H9 (cell line): Measurements from ENCODE around the gene SERPIND1. TPM values are rescaled to one million over a fixed set of nuclear protein-coding genes. Genes with fewer than 3 reads are reported as not detected.

ENCODE experiments used
- DNase-seq: peaks from one replicate; pipeline ENCODE4 v3.0.0-alpha.2; 2017
- H2AFZ ChIP-seq: one replicate; pipeline ENCODE4 v1.6.1; 2013; ENCODE audit warnings: mild to moderate bottlenecking, low read length, control low read depth, moderate library complexity
- H2AK5ac ChIP-seq: 2 replicates; pipeline ENCODE4 v1.6.1; 2013; ENCODE audit warnings: low read length, control low read depth, mixed read lengths; ENCODE audit not compliant: insufficient read length
- H2BK120ac ChIP-seq: one replicate; pipeline ENCODE4 v1.6.1; 2013; ENCODE audit warnings: low read depth, mild to moderate bottlenecking, low read length, control low read depth, inconsistent platforms; ENCODE audit not compliant: poor library complexity, severe bottlenecking
- H2BK12ac ChIP-seq: 2 replicates; pipeline ENCODE4 v1.6.1; 2013; ENCODE audit warnings: low read length, control low read depth, mixed read lengths, low read depth; ENCODE audit not compliant: insufficient read length
- H2BK15ac ChIP-seq: 2 replicates; pipeline ENCODE4 v1.6.1; 2013; ENCODE audit warnings: low read depth, low read length, control low read depth
- H2BK20ac ChIP-seq: one replicate; pipeline ENCODE4 v1.6.1; 2013; ENCODE audit warnings: low read depth, mild to moderate bottlenecking, low read length, control low read depth, inconsistent platforms; ENCODE audit not compliant: poor library complexity, severe bottlenecking
- H2BK5ac ChIP-seq: 2 replicates; pipeline ENCODE4 v1.6.1; 2013; ENCODE audit warnings: low read length, control low read depth, mixed read lengths; ENCODE audit not compliant: insufficient read length
- H3K14ac ChIP-seq: 2 replicates; pipeline ENCODE4 v1.6.1; 2013; ENCODE audit warnings: low read length, control low read depth; ENCODE audit not compliant: insufficient read depth
- H3K18ac ChIP-seq: 2 replicates; pipeline ENCODE4 v1.6.1; 2013; ENCODE audit warnings: low read depth, mild to moderate bottlenecking, mixed read lengths, low read length, control low read depth; ENCODE audit not compliant: insufficient read length
- H3K23ac ChIP-seq: 2 replicates; pipeline ENCODE4 v1.6.1; 2013; ENCODE audit warnings: low read length, control low read depth, mixed read lengths, low read depth; ENCODE audit not compliant: insufficient read length
- H3K23me2 ChIP-seq: 2 replicates; pipeline ENCODE4 v1.6.1; 2013; ENCODE audit warnings: low read depth, mild to moderate bottlenecking, mixed read lengths, low read length, control low read depth; ENCODE audit not compliant: insufficient read length, poor library complexity, severe bottlenecking
- H3K27ac ChIP-seq: 2 replicates; pipeline ENCODE4 v1.5.1; 2013; ENCODE audit warnings: low read length, control low read depth, mixed read lengths, low read depth; ENCODE audit not compliant: insufficient read length
- H3K27me3 ChIP-seq: 2 replicates; pipeline ENCODE4 v1.6.1; 2013; ENCODE audit warnings: low read length, control low read depth, inconsistent platforms; ENCODE audit not compliant: insufficient read depth
- H3K4ac ChIP-seq: 2 replicates; pipeline ENCODE4 v1.6.1; 2013; ENCODE audit warnings: low read depth, mild to moderate bottlenecking, control low read depth, inconsistent platforms, low read length, moderate library complexity
- H3K4me1 ChIP-seq: 2 replicates; pipeline ENCODE4 v1.6.1; 2013; ENCODE audit warnings: low read length, control low read depth, inconsistent platforms; ENCODE audit not compliant: insufficient read depth
- H3K4me2 ChIP-seq: 2 replicates; pipeline ENCODE4 v1.6.1; 2013; ENCODE audit warnings: low read length, control low read depth, mixed read lengths; ENCODE audit not compliant: insufficient read length, insufficient read depth
- H3K56ac ChIP-seq: 2 replicates; pipeline ENCODE4 v1.6.1; 2013; ENCODE audit warnings: low read depth, mild to moderate bottlenecking, mixed read lengths, low read length, control low read depth; ENCODE audit not compliant: insufficient read length
- H3K79me1 ChIP-seq: 2 replicates; pipeline ENCODE4 v1.6.1; 2013; ENCODE audit warnings: low read depth, mild to moderate bottlenecking, moderate library complexity, low read length, control low read depth, inconsistent platforms; ENCODE audit not compliant: insufficient read depth, poor library complexity, severe bottlenecking
- H3K79me2 ChIP-seq: 2 replicates; pipeline ENCODE4 v1.6.1; 2013; ENCODE audit warnings: low read length, control low read depth, inconsistent platforms; ENCODE audit not compliant: insufficient read depth
- H3K9ac ChIP-seq: 2 replicates; pipeline ENCODE4 v1.6.1; 2013; ENCODE audit warnings: low read length, control low read depth, mixed read lengths; ENCODE audit not compliant: insufficient read length; ENCODE audit errors: extremely low read depth
- H3K9me3 ChIP-seq: one replicate; pipeline ENCODE4 v1.6.1; 2013; ENCODE audit warnings: low read depth, low read length, inconsistent platforms; ENCODE audit not compliant: control insufficient read depth
- H3T11ph ChIP-seq: one replicate; pipeline ENCODE4 v1.6.1; 2013; ENCODE audit warnings: mild to moderate bottlenecking, low read length, control low read depth, inconsistent platforms
- H4K20me1 ChIP-seq: one replicate; pipeline ENCODE4 v1.6.1; 2013; ENCODE audit not compliant: control insufficient read depth, insufficient read length, insufficient read depth
- H4K5ac ChIP-seq: 2 replicates; pipeline ENCODE4 v1.6.1; 2013; ENCODE audit warnings: low read depth, mild to moderate bottlenecking, mixed read lengths, low read length, control low read depth; ENCODE audit not compliant: insufficient read length
- H4K8ac ChIP-seq: replicated peaks from 2 replicates; pipeline ENCODE4 v1.6.1; 2013; ENCODE audit warnings: low read length, control low read depth, mixed read lengths, low read depth; ENCODE audit not compliant: insufficient read length
- H4K91ac ChIP-seq: 2 replicates; pipeline ENCODE4 v1.6.1; 2013; ENCODE audit warnings: low read depth, mild to moderate bottlenecking, moderate library complexity, mixed read lengths, low read length, control low read depth; ENCODE audit not compliant: insufficient read length
- H3K27ac Mint-ChIP-seq, 3 experiments: 2 replicates in 2 of 3; 3 replicates in 1 of 3; pipeline ENCODE4 v1.8.0; 2020 to 2021; ENCODE audit warnings: mixed read lengths in 3 of 3, mild to moderate bottlenecking in 1 of 3, moderate library complexity in 1 of 3
- H3K27me3 Mint-ChIP-seq: 2 replicates; pipeline ENCODE4 v1.8.0; 2021; ENCODE audit warnings: low read depth, mild to moderate bottlenecking, moderate library complexity, mixed read lengths
- H3K36me3 Mint-ChIP-seq, 3 experiments: 2 replicates in 2 of 3; 3 replicates in 1 of 3; pipeline ENCODE4 v1.8.0; 2020 to 2021; ENCODE audit warnings: low read depth in 3 of 3, mixed read lengths in 3 of 3; ENCODE audit not compliant: insufficient read depth in 1 of 3
- H3K4me1 Mint-ChIP-seq, 2 experiments: 2 replicates each; pipeline ENCODE4 v1.8.0; 2020; ENCODE audit warnings: mixed read lengths in 2 of 2
- H3K4me3 Mint-ChIP-seq, 2 experiments: 2 replicates in 1 of 2; 3 replicates in 1 of 2; pipeline ENCODE4 v1.8.0; 2020 to 2021; ENCODE audit warnings: mild to moderate bottlenecking in 2 of 2, mixed read lengths in 2 of 2, moderate library complexity in 1 of 2
- H3K9me3 Mint-ChIP-seq, 2 experiments: 2 replicates in 1 of 2; 3 replicates in 1 of 2; pipeline ENCODE4 v1.8.0; 2020; ENCODE audit warnings: mild to moderate bottlenecking in 2 of 2, mixed read lengths in 2 of 2, moderate library complexity in 1 of 2
- CTCF ChIP-seq: fragments of 200-600 bp; sonication (generic); conservative IDR thresholded peaks from 3 replicates; pipeline ENCODE4 v1.8.0; 2021; ENCODE audit warnings: antibody characterized with exemption, mild to moderate bottlenecking
- WGBS: extraction: QIAGEN DNeasy Blood & Tissue Kit; methylation state at CpG from one replicate; pipeline ENCODE4 v1.1.7; 2013; ENCODE audit warnings: missing lambda C conversion rate, low lambda C conversion rate, mixed read lengths; ENCODE audit not compliant: insufficient read length; ENCODE audit errors: extremely low coverage; 5-methylcytosine and 5-hydroxymethylcytosine counted together
- total RNA-seq: library from RNA; stranded (reverse); gene quantifications from 2 replicates; pipeline ENCODE4 v1.2.1, GENCODE V29; 2021

The SERPIND1 gene
- total RNA-seq, 1 experiment from 2014 or later, result not detected

DNA sequence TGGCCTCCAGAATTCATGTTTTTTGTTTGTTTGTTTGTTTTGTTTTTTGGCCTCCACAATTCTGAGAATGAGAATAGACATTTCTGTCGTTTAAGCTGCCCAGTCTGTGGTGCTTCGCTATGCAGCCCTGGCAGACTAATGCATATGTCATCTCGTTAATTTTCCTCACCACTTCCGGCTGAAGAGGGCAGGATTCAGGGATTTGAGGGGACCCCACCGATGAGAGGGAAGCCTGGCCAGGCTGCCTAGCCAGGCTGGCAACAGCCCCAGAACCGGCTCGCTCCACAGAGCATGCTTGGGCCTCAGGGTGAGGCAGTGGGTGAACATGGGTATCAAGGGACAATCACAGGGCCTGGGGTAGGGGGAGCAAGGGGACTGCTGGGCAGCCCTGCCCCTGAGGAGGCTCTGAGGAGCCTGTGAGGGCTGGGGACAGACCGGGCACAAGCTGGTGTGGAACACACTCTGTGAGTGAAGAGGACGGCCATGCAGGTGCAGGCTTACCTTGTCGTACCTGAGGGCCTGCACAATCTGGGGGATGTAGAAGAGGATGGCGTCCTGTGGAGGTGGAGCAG, 47.8 kb upstream of the SERPIND1 start:
- Histone ChIP-seq H3K4me1 (no peaks in the 10 kb centered on the region), H3K4me2 (no peak overlapping the region), H3K9me3 (no peaks in the 10 kb centered on the region), H3K9ac (no peak overlapping the region), H3K23me2 (no peaks in the 10 kb centered on the region), H3K56ac (no peak overlapping the region), H2AK5ac (no peak overlapping the region), H3K27me3 (no peaks in the 10 kb centered on the region), H3K14ac (no peak overlapping the region), H3K79me1 (no peaks in the 10 kb centered on the region), H2BK12ac (no peak overlapping the region), H2BK5ac (no peak overlapping the region), H3K27ac (no peak overlapping the region), H3K18ac (no peak overlapping the region), H3T11ph (no peak overlapping the region), H4K91ac (no peak overlapping the region), H4K8ac (no peak overlapping the region), H3K4ac (no peak overlapping the region), H2BK15ac (no peak overlapping the region), H3K23ac (no peak overlapping the region), H3K79me2 (no peaks in the 10 kb centered on the region), H2BK120ac (no peak overlapping the region), H2BK20ac (no peak overlapping the region), H2AFZ (no peak overlapping the region), H4K20me1 (no peaks in the 10 kb centered on the region), H4K5ac (no peak overlapping the region)
- no peak overlapping the region for H3K4me3 Mint-ChIP-seq
- H3K4me1 Mint-ChIP-seq, result no peaks in the 10 kb centered on the region
- no peak for TF ChIP-seq CTCF
- H3K9me3 Mint-ChIP-seq, result no peaks in the 10 kb centered on the region
- no peaks in the 10 kb centered on the region for H3K27me3 Mint-ChIP-seq
- peak overlapping the region in 1 of 3 experiments; percentile 85; a peak in 2 of 7 replicates for H3K27ac Mint-ChIP-seq
- WGBS, result no CpG with 5 or more reads among the region's 11 CpGs
- DNase-seq, result no peak
- H3K36me3 Mint-ChIP-seq, result peaks cover 3 to 35% (median 10%) of the 10 kb centered on the region in 3 experiments; a peak in 4 of 7 replicates
